HEK293T (cell line): ENCODE data around the gene CCDC88C.

Source experiments
- CTCF ChIA-PET: fragments of 350-600 bp; formaldehyde crosslinking; extraction: SDS; loops from one replicate; lab custom pipeline; 2021; ENCODE audit warnings: antibody characterized with exemption, inconsistent platforms; lab: Yijun Ruan, JAX
- POLR2A ChIA-PET: fragments of 350-600 bp; formaldehyde crosslinking; extraction: SDS; loops from one replicate; lab custom pipeline; 2020; ENCODE audit warnings: antibody characterized with exemption, inconsistent platforms; lab: Yijun Ruan, JAX
- DNase-seq: peaks from one replicate; pipeline ENCODE4 v3.0.0; 2012; ENCODE audit warnings: mixed read lengths; ENCODE audit errors: extremely low spot score
- ARNT ChIP-seq: fragments of 450-650 bp; IDR thresholded peaks from 2 replicates; pipeline ENCODE4 v1.6.1; 2017; ENCODE audit warnings: mild to moderate bottlenecking
- BHLHE40 ChIP-seq: fragments of 450-650 bp; IDR thresholded peaks from 2 replicates; pipeline ENCODE4 v1.6.1; 2016; ENCODE audit warnings: mild to moderate bottlenecking, moderate library complexity, borderline replicate concordance
- CTBP1 ChIP-seq: fragments of 450-650 bp; IDR thresholded peaks from 2 replicates; pipeline ENCODE4 v1.6.1; 2016; ENCODE audit warnings: borderline replicate concordance
- ELF4 ChIP-seq: fragments of 450-650 bp; IDR thresholded peaks from 2 replicates; pipeline ENCODE4 v1.6.1; 2017; ENCODE audit warnings: antibody characterized with exemption
- FOXA1 ChIP-seq: fragments of 450-650 bp; IDR thresholded peaks from 2 replicates; pipeline ENCODE4 v1.6.1; 2016; ENCODE audit warnings: mild to moderate bottlenecking
- FOXK2 ChIP-seq: fragments of 450-650 bp; IDR thresholded peaks from 2 replicates; pipeline ENCODE4 v1.6.1; 2016; ENCODE audit warnings: mild to moderate bottlenecking
- FOXM1 ChIP-seq: fragments of 450-650 bp; IDR thresholded peaks from 2 replicates; pipeline ENCODE4 v1.6.1; 2017; ENCODE audit warnings: mild to moderate bottlenecking, borderline replicate concordance
- HDGF ChIP-seq: fragments of 450-650 bp; IDR thresholded peaks from 2 replicates; pipeline ENCODE4 v1.6.1; 2017; ENCODE audit warnings: antibody characterized with exemption, borderline replicate concordance
- L3MBTL2 ChIP-seq: fragments of 450-650 bp; conservative IDR thresholded peaks from 2 replicates; pipeline ENCODE4 v1.6.1; 2016; ENCODE audit warnings: mild to moderate bottlenecking
- LEF1 ChIP-seq: fragments of 450-650 bp; IDR thresholded peaks from 2 replicates; pipeline ENCODE4 v1.6.1; 2017; ENCODE audit warnings: mild to moderate bottlenecking, borderline replicate concordance
- NFRKB ChIP-seq: fragments of 450-650 bp; IDR thresholded peaks from 2 replicates; pipeline ENCODE4 v1.6.1; 2016; ENCODE audit warnings: mild to moderate bottlenecking, moderate library complexity
- SP1 ChIP-seq: fragments of 450-650 bp; IDR thresholded peaks from 2 replicates; pipeline ENCODE4 v1.6.1; 2017
- SUZ12 ChIP-seq: fragments of 450-650 bp; IDR thresholded peaks from 2 replicates; pipeline ENCODE4 v1.6.1; 2016; ENCODE audit warnings: mild to moderate bottlenecking
- TARDBP ChIP-seq: fragments of 450-650 bp; IDR thresholded peaks from 2 replicates; pipeline ENCODE4 v1.6.1; 2016
- ZNF384 ChIP-seq: fragments of 450-650 bp; IDR thresholded peaks from 2 replicates; pipeline ENCODE4 v1.6.1; 2016
- TF ChIP-seq, protein P1 (sequence below): fragments of 450-650 bp; IDR thresholded peaks from 2 replicates; pipeline ENCODE4 v1.6.1; 2016

CCDC88C gene

DNA sequence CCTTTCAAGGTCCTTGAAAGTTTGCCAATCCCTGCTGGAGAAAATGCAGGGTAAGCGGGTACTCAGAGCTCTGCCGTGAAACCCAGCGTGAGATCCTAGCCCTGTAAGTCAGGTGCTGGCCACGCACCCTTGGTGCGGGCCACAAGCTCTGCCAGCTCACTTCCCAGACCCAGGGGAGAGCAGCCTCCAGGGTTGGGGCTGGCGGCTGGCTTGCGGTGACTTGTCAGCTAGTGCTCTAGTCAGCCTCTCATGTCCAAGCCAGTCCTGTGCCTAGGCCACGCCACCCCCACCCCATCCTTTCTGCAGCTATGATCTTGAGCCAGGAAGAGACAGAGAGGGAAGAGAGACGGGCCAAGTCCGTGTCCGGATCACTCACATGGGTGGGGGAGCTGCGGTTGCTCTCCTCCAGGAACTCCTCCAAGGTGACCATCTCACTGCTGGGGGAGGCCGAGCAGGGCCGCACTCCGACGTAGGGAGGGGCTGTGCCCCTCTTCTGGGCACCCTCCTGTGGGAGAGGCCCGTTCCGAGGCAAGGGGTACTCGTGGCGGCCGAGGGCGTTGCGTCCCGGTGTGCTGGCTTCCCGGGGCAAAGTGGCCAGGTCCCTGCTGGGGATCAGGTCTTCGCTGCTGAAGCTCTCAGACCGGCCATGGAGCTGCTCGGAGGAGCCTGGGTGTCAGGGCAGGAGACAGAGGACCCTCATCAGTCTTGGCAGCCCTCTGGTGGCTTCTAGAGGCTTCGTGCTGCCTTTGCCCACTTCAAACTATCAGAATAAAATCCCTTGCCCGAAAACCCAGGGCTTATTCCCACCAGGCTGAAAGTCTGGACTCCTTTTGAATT lies 139.9 kb downstream of the CCDC88C start:
- ChIA-PET CTCF (interaction anchor here (0.9 to 1.4 kb wide), 3 partner anchors 9 to 103 kb away, joined by 3 to 7 read pairs (median 4); no protein-coding TSS in a partner anchor), POLR2A (no interaction called here)
- no peak for TF ChIP-seq TARDBP
- TF ChIP-seq ZNF384: no peak
- no peak for TF ChIP-seq ELF4
- DNase-seq: no peak

DNA sequence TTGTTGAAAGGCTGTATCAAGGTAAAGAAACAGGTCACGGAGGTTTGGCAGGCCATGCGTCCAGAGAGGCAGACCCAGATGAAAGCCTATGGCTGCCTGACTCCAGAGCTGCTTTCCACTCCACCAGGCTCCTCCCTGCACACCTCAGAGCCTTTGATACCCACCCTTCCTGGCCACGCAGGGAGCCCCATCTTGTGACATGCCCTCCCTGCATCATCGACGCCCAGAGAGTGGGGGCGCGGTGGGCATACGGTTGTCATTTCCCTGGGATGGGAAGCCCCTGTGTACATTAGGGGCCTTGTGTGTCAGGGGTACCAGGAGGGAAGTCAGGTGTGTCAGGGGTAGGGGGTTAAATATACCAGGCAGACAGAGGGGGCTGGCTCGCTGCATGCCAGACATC lies 142.8 kb downstream of the CCDC88C start:
- POLR2A ChIA-PET: no interaction called here
- TF ChIP-seq BHLHE40 (no peak), ZNF384 (no peak), ELF4 (no peak), SP1 (no peak), LEF1 (no peak), ARNT (no peak), FOXA1 (no peak), HDGF (no peak), FOXK2 (no peak), L3MBTL2 (no peak), TARDBP (no peak), NFRKB (no peak), SUZ12 (no peak), FOXM1 (no peak)
- TF ChIP-seq, protein P1, sequence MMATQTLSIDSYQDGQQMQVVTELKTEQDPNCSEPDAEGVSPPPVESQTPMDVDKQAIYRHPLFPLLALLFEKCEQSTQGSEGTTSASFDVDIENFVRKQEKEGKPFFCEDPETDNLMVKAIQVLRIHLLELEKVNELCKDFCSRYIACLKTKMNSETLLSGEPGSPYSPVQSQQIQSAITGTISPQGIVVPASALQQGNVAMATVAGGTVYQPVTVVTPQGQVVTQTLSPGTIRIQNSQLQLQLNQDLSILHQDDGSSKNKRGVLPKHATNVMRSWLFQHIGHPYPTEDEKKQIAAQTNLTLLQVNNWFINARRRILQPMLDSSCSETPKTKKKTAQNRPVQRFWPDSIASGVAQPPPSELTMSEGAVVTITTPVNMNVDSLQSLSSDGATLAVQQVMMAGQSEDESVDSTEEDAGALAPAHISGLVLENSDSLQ: no peak
- CTCF ChIA-PET: no interaction called here
- DNase-seq: no peak

DNA sequence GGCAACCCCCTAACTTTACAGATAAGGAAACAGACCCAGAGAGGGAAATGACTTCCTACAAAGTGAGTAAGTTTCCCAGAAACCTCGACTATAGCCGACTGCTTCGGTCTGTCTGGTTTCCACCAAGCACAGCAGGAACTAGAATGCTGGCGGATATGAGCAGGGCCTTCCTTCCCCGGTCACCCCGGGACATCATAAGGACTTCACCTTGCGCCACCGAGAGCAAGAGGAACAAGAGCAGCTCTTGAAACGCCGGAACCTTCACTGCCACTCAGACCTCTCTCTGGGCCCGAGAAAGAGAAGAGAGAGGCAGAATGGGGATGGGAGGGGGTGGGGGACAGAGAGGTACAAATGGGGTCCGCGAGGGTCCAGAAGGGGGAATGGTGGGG lies 143.7 kb downstream of the CCDC88C start:
- ChIA-PET POLR2A (no interaction called here), CTCF (no interaction called here)
- no peak for DNase-seq
- no peak for TF ChIP-seq BHLHE40
- TF ChIP-seq TARDBP: no peak
- no peak for TF ChIP-seq FOXM1
- no peak for TF ChIP-seq ARNT

DNA sequence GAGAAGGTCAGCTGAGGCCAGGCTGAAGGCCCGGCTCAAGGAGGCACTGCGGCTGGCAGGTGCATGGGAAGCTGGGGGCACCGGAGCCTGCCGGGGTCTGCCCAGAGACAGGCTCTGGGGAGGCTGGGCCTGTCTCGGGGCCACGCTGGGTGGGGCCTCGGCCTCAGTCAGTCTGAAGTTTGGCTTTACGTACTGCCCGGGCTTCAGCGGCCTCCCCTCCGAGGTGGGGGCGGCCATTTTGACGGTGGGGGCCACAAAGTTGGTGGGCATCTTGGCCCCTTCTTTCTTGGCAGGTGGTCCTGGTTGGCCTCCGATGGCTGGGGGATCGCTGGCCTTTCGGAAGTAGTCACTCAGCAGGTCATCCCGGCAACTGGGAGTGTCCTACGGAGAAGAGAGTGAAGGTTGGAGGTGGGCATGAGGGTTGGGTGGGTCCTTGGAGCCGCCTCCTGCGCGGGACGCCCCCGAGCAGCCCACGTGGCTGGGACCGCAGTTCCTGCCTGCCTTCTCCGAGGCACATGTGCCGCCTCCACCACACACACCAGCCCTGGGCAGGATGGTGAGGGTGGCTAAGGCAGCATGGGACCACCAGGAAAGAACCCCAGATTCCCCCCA lies 144.2 kb downstream of the CCDC88C start:
- ChIA-PET POLR2A (no interaction called here), CTCF (no interaction called here)
- TF ChIP-seq, protein P1: no peak
- TF ChIP-seq NFRKB (no peak), SP1 (no peak), FOXK2 (no peak), FOXA1 (no peak), CTBP1 (no peak), HDGF (no peak), L3MBTL2 (no peak), BHLHE40 (no peak), ZNF384 (no peak), FOXM1 (no peak), SUZ12 (no peak), TARDBP (no peak), ARNT (no peak), LEF1 (no peak), ELF4 (no peak)
- no peak for DNase-seq

DNA sequence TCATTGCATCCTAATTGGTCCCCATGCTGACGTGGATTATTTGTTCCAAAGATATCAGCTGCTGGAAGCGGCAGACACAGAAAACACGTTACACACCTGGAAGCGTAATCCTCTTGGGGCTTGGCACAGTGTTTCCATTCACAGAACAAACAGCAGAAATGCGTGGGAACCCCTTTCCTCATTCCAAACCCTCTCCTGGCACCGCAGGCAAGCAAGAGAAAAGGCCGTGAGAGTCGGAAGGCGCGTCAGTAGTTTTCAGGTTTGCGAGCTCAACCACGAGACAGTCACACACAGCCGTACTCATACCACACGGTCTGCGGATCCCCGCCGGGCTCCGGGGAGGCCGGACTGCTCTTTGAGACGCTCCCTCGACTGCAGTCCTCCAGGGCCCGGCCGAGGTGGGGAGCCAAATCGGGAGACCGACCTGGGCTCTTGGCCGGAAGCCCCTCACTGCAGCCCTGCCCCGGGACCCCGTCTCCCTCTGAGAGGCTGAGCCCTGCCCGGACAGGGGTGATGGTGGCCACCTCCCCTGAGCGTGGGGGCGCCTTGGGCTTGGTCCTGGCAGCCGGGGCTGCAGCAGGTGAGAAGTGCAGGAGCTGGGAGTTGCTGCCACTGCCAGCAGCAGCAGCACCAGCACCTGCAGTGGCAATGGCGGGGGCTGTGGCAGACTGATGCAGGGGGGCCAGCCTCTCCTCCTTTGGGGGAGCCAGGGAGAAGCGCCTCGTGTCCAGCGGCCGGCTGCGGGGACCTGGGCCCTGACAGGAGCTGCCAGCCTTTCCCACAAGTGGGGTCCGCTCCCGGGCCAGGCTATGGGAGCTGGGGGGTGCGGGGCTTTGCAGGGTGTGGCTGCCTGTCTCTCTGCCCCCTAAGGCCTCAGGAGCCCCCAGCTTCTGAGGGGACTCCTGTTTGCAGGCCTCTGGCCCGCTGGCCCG lies 145.0 kb downstream of the CCDC88C start:
- TF ChIP-seq SP1: no peak
- TF ChIP-seq SUZ12: no peak
- TF ChIP-seq FOXA1: no peak
- TF ChIP-seq LEF1: no peak
- DNase-seq: no peak
- ChIA-PET CTCF (no interaction called here), POLR2A (no interaction called here)

DNA sequence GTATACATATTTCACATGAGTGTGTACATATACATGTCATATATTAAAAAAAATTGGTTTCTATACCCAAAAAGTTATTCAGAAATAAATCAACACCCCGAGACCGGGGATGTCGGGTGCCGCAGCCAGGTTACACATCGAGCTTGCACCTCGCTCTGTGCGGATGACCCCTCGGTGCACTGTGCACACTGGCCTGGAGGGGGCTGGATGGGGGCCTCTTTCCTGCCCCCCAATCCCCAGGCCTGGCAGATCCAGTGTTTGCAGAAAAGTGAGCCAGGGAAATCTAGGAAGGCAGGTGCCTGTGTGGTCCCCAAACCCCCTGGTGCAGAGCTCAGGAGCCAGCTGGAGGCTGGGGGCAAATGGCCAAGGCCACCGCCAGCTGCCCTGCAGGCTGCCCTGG lies 146.0 kb downstream of the CCDC88C start:
- TF ChIP-seq NFRKB: no peak
- TF ChIP-seq FOXA1: no peak
- DNase-seq: no peak
- POLR2A ChIA-PET: no interaction called here
- CTCF ChIA-PET: interaction anchor here (0.6 kb wide), 1 partner anchor 19 kb away, joined by 4 read pairs; no protein-coding TSS in a partner anchor

DNA sequence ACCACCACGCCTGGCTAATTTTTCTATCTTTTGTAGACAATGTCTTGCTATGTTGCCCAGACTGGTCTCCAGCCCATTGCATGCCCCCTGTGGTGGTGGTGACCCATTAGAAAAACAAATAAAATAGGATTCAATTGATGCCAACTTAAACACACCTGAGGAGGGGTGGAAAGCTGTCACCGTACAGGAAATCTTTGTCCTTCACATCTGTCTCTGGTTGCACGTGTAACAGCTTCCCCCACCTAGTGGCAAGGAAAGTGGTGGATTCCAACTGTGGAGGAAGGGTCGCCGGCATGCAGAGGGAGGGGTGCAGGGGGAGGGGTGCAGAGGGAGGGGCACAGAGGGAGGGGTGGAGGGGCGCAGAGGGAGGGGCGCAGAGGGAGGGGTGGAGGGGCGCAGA lies 147.0 kb downstream of the CCDC88C start:
- DNase-seq: no peak
- CTCF ChIA-PET: no interaction called here
- no peak for TF ChIP-seq HDGF
- TF ChIP-seq L3MBTL2: no peak
- TF ChIP-seq ZNF384: no peak
- no peak for TF ChIP-seq FOXK2
- TF ChIP-seq, protein P1: no peak
- no peak for TF ChIP-seq SP1
- POLR2A ChIA-PET: no interaction called here
